ENCODE data around the gene PABPN1.

PABPN1 gene

GRCh38 chr14:23372509-23372908 lies 51.3 kb downstream of the PABPN1 start, which contains the start of gene IL25:
Gene IL25, plus strand, starts transcription at chr14:23372809.
- TF ChIP-seq CTCF (IDR thresholded peaks at IDR 0.05; ENCODE audit: borderline replicate concordance, insufficient read depth, low read depth, low read length) = no peak

GRCh38 chr14:23373041-23373440 lies 51.8 kb downstream of the PABPN1 start:
- TF ChIP-seq CTCF (IDR thresholded peaks at IDR 0.05; ENCODE audit: borderline replicate concordance, insufficient read depth, low read depth, low read length) = no peak
- no peak overlapping the region for H3K4me3 ChIP-seq (ENCODE audit: low read depth, low read length)

More at GRCh38 chr14:23372509-23372908, 51.3 kb downstream of the PABPN1 start, which contains the start of gene IL25:
- H3K4me3 ChIP-seq (ENCODE audit: low read depth, low read length) = no peak within 1 kb of the TSS

All from GM12875 (cell line).